HG03354 (cell line): ENCODE results near the gene PEAR1.

ENCODE experiments used
- ATAC-seq: cut with Tn5 transposase; IDR thresholded peaks from one replicate; pipeline ENCODE4 v1.9.1; 2021; ENCODE audit warnings: mild to moderate bottlenecking; ENCODE audit not compliant: unreplicated experiment, poor library complexity, severe bottlenecking

Gene PEAR1

DNA sequence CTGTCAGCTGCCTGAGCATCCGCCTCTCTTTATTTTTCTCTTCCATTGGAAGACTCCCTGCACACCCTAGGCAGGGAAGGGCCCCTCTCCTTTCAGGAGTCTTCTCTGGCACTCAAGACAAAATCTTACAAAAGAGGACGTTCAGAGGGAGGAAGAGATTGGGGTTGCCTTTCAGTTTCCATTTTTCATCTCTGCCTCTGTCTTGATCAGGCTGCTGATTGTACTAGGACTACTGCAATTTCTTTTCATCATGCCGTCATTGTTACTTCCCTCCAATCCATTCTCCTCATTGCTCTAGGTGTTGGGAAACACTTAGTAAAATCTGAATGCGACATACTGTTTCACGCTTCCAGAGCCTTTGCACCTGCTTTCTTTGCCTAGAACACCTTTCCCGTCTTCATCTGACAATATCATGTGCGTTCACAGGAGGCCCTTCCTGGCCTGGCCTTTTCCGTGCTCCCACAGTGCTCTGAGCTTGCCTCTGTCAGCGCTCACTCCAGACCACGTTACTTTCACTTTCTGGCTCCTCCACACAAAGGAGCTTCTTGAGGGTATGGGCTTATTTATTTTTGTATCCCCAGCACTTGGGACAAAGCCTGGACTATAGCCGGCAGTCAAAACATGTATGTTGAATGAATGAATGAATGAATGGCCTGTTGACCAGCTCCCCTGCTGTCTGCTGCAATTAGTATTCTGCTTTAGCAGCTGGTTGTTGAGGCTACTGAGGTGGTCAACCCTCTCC, 37.9 kb downstream of the PEAR1 start:
- ATAC-seq, result no peak

- ATAC-seq, result no peak
Measured at GRCh38 chr1:156931974-156932710, 38.6 kb downstream of the PEAR1 start.

DNA sequence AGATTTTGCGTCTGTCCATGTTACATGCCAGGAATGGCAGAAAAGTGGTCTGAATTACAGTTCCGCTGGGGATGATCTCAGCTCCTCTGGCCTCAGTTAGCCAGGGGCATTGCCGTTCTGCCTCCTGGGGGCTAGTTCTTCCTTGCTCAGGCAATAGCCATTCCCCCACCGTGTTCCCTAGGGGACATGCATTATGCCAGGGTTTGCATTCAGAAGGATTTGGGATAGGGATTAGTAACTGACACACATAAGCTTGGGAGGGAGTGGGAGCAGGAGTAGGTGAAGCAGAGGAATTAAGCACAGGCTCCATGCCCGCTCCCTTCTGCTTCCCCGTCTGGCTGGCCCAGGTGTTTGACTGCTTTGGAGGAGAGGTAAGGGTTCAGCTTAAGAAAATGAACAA, 39.6 kb downstream of the PEAR1 start:
- no peak for ATAC-seq

DNA sequence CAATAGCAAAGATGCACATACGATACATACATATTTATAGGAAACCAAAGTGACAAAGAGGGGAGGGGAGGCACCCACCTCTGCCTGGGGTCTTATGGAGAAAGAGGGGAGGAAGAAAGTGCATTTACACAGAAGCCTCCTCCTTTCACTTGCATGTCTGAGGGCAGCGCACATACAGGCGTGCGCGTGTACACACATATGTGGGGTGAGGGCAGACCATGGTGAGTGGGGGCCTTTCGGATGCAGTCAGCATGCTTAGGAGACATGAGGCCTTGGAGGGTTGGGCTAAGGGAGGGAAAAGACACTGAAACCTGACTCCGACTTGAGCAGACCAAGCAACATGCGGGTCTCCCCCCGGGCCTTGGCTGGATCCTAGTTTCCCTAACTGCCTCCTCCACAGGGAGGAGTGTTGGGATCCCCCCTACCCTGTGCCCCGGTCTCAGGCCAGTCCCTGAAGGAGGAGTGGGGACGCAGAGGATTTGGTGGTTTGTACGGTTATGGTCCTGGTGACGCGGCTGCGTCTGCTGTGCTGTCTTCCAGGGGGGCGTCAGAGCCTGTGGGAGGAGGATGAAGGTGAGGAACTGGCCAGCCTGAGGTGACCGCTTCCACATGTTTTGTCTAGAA, 42.1 kb downstream of the PEAR1 start:
- no peak for ATAC-seq

- ATAC-seq, result no peak
Measured at GRCh38 chr1:156936191-156936590, 42.7 kb downstream of the PEAR1 start.

GRCh38 chr1:156936721-156937220, 43.3 kb downstream of the PEAR1 start:
- no peak for ATAC-seq

DNA sequence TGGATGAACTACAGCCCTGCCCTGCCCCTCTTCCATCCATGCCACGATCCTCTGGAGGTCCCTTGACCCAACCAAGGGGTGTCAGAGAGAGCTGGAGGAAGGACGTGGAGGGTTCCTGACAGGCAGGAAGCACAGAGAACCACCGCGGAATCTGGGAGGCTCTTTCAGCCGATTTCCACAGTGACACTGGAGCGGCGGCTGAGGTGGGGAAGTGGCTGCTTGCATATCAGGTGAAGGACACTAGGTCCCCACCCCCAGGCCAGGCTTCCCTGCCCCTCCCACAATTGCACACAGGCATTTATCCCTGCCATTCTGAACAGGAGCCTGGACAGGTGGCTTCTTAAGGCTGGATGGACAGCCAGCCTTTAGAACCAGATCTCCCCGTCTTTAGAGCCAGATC, 44.4 kb downstream of the PEAR1 start:
- no peak for ATAC-seq

DNA sequence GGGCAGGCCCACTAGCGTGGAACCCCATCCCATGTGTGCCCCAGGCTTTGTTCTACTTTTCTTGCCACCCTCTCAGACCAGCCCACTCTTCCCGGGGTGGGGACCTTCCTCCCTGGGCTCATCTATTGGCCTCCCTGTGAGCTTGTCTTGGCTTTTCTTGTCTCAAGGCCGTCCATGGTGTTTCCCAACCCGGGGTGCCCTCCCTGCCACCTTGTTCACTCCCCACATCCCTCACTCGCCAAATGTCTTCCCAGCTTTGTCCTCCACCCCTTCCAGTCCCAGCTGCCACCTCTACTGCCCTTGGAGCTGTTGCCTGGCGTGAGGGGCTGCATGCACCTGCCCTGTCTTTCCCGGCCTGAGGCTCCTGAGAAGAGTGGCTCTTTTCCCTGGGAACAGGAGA, 45.3 kb downstream of the PEAR1 start:
- no peak for ATAC-seq

DNA sequence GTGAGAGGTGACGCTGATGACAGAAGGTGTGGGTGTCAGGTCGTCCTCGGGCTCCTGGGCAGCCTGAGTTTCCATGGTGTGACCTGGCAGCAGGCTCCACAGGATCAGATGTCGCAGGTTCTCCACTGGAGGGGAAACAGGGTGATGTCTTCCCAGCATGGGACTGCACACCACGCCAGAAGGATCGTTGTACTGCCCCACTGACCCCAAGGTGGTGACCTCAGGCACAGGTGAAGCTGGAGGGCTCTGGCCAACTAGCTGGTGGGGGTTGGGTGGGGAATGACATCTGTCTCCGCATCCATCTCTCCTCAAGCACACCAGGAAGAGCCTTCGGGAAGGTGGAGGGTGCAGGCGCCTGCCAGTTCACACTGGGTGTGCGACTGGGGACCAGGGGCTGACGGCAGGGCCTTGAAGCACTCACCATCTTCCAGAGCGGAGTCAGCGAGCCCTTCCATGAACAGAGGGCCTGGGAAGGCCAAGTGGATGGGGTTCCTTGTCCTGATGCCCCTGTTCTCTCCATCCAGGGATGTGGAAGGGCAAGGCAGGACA, 46.3 kb downstream of the PEAR1 start:
- ATAC-seq, result no peak

- ATAC-seq, result no peak
Measured at GRCh38 chr1:156941675-156942074, 48.2 kb downstream of the PEAR1 start.

DNA sequence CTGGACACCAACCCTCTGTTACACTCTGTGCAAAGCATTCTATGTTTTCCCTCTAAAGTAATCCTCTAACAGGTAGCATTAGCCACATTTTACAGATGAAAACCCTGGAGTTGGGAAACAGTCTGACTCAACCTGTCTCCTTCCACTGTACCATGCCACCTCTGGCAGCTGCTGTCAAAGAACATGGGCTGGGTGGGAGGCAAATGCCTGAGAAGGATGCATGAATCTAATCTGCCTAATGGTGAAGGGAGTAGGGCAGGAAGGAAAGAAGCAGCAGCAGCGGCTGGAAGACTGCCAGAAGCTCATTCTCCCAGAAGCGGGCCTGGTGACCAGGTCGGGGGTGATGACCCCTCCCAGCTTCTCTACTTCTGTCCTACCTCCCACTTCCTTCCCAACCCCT, 48.7 kb downstream of the PEAR1 start:
- no peak for ATAC-seq

DNA sequence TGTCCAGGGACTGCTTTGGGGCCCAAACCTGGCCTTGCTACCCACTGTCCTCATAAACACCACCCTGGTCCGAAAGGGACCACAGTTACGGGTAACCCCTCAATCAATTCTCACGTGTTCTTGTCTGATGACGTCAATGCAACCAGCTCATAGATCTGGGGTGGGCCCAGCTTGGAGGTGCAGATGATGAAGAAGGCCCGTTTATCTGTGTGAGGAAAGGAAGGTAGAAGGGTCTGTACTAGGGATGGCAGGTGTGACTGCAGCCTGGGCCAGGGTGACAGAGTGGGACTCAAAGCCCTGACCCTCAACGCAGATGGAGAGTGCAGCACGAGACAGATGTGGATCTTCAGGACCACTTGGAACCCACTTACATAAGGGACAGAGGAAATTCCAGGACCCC, 49.1 kb downstream of the PEAR1 start:
- no peak for ATAC-seq

- ATAC-seq, result no peak
Measured at GRCh38 chr1:156943756-156944155, 50.2 kb downstream of the PEAR1 start.

GRCh38 chr1:156944268-156944667, 50.8 kb downstream of the PEAR1 start:
- ATAC-seq, result no peak

DNA sequence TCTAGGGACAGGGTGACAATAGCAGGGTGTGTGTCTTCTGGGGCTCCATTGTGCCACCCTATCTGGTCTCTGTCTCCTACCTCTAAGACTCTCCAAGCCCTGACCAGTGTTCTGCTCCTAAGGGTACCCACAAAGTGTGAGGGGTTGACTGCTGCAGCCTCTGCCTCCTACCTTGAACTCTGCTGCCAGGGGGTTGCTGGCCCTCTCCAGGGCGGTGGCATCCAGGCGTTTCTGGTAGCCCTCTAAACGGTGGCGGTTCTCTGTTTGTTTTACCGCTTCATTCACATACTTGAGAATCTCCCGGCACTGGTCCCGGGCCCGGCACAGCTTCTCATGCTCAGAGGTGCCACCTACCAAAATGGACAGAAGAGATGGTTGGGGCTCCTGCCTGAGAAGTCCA, 51.3 kb downstream of the PEAR1 start:
- ATAC-seq, result no peak

DNA sequence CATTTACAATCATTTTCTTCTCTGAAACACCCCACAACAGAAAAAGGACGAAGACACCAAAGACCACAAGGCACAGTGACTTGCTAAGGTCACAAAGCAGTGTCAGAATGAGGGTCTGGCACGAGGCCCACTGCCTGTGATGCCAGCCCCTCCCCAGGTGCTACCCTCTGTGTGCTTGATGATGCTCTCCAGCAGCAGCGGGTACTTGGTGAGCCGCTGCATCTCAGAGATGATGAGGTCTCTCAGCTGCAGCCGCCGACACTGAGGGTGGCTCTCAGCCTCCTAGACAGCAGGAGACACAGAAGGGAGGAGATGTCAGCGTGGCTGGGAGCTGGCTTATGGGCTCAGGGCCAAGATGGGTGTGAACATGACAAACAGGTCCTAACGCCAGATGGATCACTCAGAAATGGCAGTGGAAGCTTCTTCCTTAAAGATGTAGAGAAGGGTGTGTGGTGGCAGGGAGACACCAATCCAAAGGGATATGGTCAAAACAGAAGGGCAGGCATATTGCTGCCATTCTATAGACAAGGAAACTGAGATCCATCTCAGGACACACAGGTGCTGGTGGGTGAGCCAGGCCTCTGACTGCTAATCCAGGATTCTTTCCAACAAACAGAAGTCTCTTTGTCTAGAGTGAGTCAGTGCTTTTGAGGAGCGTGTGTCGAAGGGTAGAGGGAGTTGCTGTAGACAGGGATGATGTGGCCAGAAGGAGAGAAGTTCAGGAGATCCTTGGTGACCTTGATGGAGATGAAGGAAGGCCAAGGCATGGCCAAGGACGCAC, 52.6 kb downstream of the PEAR1 start:
- ATAC-seq, result no peak

GRCh38 chr1:156947127-156947526, 53.6 kb downstream of the PEAR1 start:
- ATAC-seq, result no peak

- ATAC-seq, result no peak
Measured at GRCh38 chr1:156947818-156948525, 54.5 kb downstream of the PEAR1 start.

DNA sequence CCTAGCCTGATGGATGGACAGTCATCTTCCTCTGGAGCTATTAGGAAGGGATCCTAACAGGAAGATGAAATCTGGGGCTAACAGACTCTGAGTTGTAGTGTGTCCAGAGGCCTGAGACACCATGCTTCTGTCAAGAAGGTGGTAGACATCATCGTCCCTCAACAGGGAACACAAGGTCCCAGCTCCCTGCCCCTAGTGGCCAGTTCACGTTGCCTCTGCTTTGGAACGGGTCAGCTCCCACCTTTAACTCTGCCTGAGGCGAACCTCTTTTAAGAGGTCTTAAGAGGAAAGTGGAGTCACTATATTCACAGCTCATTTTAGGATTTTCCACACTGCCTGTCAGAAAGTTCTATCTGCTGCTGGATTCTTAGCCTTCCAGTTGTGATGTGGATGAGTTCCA, 55.2 kb downstream of the PEAR1 start:
- ATAC-seq, result no peak
